Parathyroid adenoma (tissue), 2 donors: ENCODE measurements around the gene PCBP3.
"Not testable (repeated sequence)": the region's sequence is repeated elsewhere in the genome, so short reads cannot be mapped to it uniquely, and the experiment has no call there.

Experiments
- H2AFZ ChIP-seq: fragments of 300-600 bp; sonication (generic); one replicate; pipeline ENCODE4 v1.7.0; 2017; ENCODE audit warnings: antibody characterized with exemption, mild to moderate bottlenecking
- H3K27ac ChIP-seq: fragments of 300-600 bp; sonication (generic); one replicate; pipeline ENCODE4 v1.7.0; 2017
- H3K27me3 ChIP-seq: fragments of 300-600 bp; sonication (generic); one replicate; pipeline ENCODE4 v1.7.0; 2017; ENCODE audit warnings: low read length; ENCODE audit not compliant: control insufficient read depth, insufficient read depth
- H3K36me3 ChIP-seq: fragments of 300-600 bp; sonication (generic); one replicate; pipeline ENCODE4 v1.7.0; 2017; ENCODE audit warnings: low read length; ENCODE audit not compliant: control insufficient read depth, insufficient read depth
- H3K4me1 ChIP-seq: fragments of 300-600 bp; sonication (generic); one replicate; pipeline ENCODE4 v1.7.0; 2017; ENCODE audit warnings: control low read depth
- H3K4me2 ChIP-seq: fragments of 300-600 bp; sonication (generic); one replicate; pipeline ENCODE4 v1.7.0; 2017; ENCODE audit warnings: low read length
- H3K4me3 ChIP-seq: fragments of 300-600 bp; sonication (generic); one replicate; pipeline ENCODE4 v1.7.0; 2017; ENCODE audit warnings: low read depth, low read length
- H3K79me2 ChIP-seq: fragments of 300-600 bp; sonication (generic); one replicate; pipeline ENCODE4 v1.7.0; 2017; ENCODE audit warnings: control low read depth
- H3K9ac ChIP-seq: fragments of 300-600 bp; sonication (generic); one replicate; pipeline ENCODE4 v1.7.0; 2017; ENCODE audit warnings: mild to moderate bottlenecking
- H3K9me3 ChIP-seq: fragments of 300-600 bp; sonication (generic); one replicate; pipeline ENCODE4 v1.7.0; 2017; ENCODE audit warnings: low read length; ENCODE audit not compliant: control insufficient read depth
- TF ChIP-seq, protein P1 (sequence below): fragments of 300-600 bp; sonication (generic); IDR thresholded peaks from one replicate; pipeline ENCODE4 v1.7.0; 2017; ENCODE audit warnings: antibody characterized with exemption, mild to moderate bottlenecking
- donor health status: primary hyperparathyroidism.

PCBP3 gene

DNA sequence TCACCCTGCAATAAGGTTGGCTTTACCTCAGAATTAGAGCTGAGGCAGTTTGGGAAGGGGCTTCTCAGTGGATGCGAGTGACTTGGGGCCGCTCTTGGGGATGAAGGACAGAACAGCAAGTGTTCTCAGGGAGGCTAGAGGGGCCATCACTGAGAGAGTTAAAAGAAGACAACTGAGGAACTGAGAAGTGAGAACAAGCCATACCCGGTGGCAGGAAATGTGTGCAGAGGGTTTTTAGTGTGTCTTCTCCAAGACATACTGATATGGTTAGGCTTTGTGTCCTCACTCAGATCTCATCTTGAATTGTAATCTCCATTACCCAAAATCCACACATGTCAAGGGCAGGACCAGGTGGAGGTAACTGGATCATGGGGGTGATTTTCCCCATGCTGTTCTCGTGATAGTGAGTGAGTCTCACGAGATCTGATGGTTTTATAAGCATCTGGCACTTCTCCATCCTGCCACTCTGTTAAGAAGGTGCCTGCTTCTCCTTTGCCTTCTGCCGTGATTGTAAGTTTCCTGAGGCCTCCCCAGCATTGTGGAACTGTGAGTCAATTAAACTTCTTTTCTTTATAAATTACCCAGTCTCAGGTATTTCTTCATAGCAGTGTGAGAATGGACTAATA is 75.8 kb downstream of the PCBP3 start:
- H2AFZ ChIP-seq, result no peak overlapping the region
- no peaks in the 10 kb centered on the region for H3K27me3 ChIP-seq
- no peak overlapping the region for H3K4me2 ChIP-seq
- no peaks in the 10 kb centered on the region for H3K9me3 ChIP-seq
- no peak overlapping the region for H3K27ac ChIP-seq
- no peak overlapping the region for H3K9ac ChIP-seq
- H3K4me3 ChIP-seq, result no peak overlapping the region
- TF ChIP-seq, protein P1, sequence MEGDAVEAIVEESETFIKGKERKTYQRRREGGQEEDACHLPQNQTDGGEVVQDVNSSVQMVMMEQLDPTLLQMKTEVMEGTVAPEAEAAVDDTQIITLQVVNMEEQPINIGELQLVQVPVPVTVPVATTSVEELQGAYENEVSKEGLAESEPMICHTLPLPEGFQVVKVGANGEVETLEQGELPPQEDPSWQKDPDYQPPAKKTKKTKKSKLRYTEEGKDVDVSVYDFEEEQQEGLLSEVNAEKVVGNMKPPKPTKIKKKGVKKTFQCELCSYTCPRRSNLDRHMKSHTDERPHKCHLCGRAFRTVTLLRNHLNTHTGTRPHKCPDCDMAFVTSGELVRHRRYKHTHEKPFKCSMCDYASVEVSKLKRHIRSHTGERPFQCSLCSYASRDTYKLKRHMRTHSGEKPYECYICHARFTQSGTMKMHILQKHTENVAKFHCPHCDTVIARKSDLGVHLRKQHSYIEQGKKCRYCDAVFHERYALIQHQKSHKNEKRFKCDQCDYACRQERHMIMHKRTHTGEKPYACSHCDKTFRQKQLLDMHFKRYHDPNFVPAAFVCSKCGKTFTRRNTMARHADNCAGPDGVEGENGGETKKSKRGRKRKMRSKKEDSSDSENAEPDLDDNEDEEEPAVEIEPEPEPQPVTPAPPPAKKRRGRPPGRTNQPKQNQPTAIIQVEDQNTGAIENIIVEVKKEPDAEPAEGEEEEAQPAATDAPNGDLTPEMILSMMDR, result no peak
- H3K4me1 ChIP-seq, result no peaks in the 10 kb centered on the region
- H3K79me2 ChIP-seq, result no peaks in the 10 kb centered on the region
- H3K36me3 ChIP-seq, result no peaks in the 10 kb centered on the region

DNA sequence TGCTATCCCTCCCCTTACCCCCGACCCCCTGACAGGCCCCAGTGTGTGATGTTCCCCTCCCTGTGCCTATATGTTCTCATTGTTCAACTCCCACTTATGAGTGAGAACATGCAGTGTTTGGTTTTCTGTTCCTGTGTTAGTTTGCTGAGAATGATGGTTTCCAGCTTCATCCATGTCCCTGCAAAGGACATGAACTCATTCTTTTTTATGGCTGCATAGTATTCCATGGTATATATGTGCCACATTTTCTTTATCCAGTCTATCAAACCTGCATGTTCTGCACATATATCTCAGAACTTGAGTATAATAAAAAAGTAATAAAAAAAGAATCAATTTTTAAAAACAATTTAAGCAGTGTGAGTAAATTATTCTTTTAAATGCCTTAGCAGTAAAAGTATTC is 76.7 kb downstream of the PCBP3 start:
- H3K4me2 ChIP-seq, H3K27me3 ChIP-seq, H3K4me1 ChIP-seq: not testable (repeated sequence)

GRCh38 chr21:45721671-45722070 is 78.1 kb downstream of the PCBP3 start:
- Histone ChIP-seq H3K79me2 (no peaks in the 10 kb centered on the region), H2AFZ (no peak overlapping the region), H3K9ac (no peak overlapping the region), H3K36me3 (no peaks in the 10 kb centered on the region), H3K27me3 (no peaks in the 10 kb centered on the region), H3K4me2 (no peak overlapping the region), H3K9me3 (no peaks in the 10 kb centered on the region), H3K27ac (no peak overlapping the region), H3K4me1 (no peaks in the 10 kb centered on the region), H3K4me3 (no peak overlapping the region)
- TF ChIP-seq, protein P1, result no peak

More for the DNA sequence above, 76.7 kb downstream of the PCBP3 start:
- H3K36me3 ChIP-seq, H3K9ac ChIP-seq, H3K27ac ChIP-seq, H2AFZ ChIP-seq, H3K9me3 ChIP-seq, H3K4me3 ChIP-seq, H3K79me2 ChIP-seq: not testable (repeated sequence)

GRCh38 chr21:45723049-45723958 is 79.8 kb downstream of the PCBP3 start:
- Histone ChIP-seq H3K36me3 (no peaks in the 10 kb centered on the region), H2AFZ (no peak overlapping the region), H3K4me2 (no peak overlapping the region), H3K79me2 (no peaks in the 10 kb centered on the region), H3K4me1 (no peaks in the 10 kb centered on the region), H3K9ac (no peak overlapping the region), H3K27me3 (no peaks in the 10 kb centered on the region), H3K9me3 (no peaks in the 10 kb centered on the region), H3K27ac (no peak overlapping the region), H3K4me3 (no peak overlapping the region)
- TF ChIP-seq, protein P1, result no peak

GRCh38 chr21:45724345-45724961 is 80.9 kb downstream of the PCBP3 start:
- TF ChIP-seq, protein P1, result no peak
- Histone ChIP-seq H3K36me3 (no peaks in the 10 kb centered on the region), H3K4me2 (no peak overlapping the region), H3K9ac (no peak overlapping the region), H2AFZ (no peak overlapping the region), H3K4me1 (no peaks in the 10 kb centered on the region), H3K79me2 (no peaks in the 10 kb centered on the region), H3K9me3 (no peaks in the 10 kb centered on the region), H3K27ac (no peak overlapping the region), H3K27me3 (no peaks in the 10 kb centered on the region), H3K4me3 (no peak overlapping the region)
